Spleen (tissue), 11 donors: ENCODE data around the gene NFATC1. TPM values are rescaled to one million over a fixed set of nuclear protein-coding genes. Genes with fewer than 3 reads are reported as not detected.
A peak's percentile ranks its signal among the peaks of the same experiment; 100 is the strongest.

Experiments
- DNase-seq: peaks from one replicate; pipeline ENCODE4 v3.0.0-alpha.2; 2020
- H3K27ac ChIP-seq, 8 donors: fragments of 200-600 bp; sonication (generic) in 7 of 8; 1 replicate in 4 of 8; 2 replicates in 4 of 8; pipeline versions ENCODE4 v1.5.0 to v1.8.0; 2016 to 2021; ENCODE audit warnings: inconsistent platforms in 4 of 8, mild to moderate bottlenecking in 4 of 8, moderate library complexity in 1 of 8
- H3K27me3 ChIP-seq, 7 donors: fragments of 200-600 bp; sonication (generic) in 6 of 7; replicated peaks in 1 of 7; 1 replicate in 4 of 7; 2 replicates in 3 of 7; pipeline versions ENCODE4 v1.5.0 to v1.8.0; 2016 to 2021; ENCODE audit warnings: inconsistent platforms in 3 of 7, mild to moderate bottlenecking in 1 of 7
- H3K36me3 ChIP-seq, 6 donors: fragments of 200-600 bp; sonication (generic) in 5 of 6; 1 replicate in 4 of 6; 2 replicates in 2 of 6; pipeline versions ENCODE4 v1.5.0 to v1.8.0; 2016 to 2021; ENCODE audit warnings: inconsistent platforms in 2 of 6
- H3K4me1 ChIP-seq, 6 donors: fragments of 200-600 bp; sonication (generic) in 5 of 6; 1 replicate in 3 of 6; 2 replicates in 3 of 6; pipeline versions ENCODE4 v1.5.0 to v1.8.0; 2016 to 2021; ENCODE audit warnings: inconsistent platforms in 3 of 6
- H3K4me3 ChIP-seq, 8 donors: fragments of 200-600 bp; sonication (generic) in 7 of 8; 1 replicate in 4 of 8; 2 replicates in 4 of 8; pipeline versions ENCODE4 v1.5.0 to v1.8.0; 2016 to 2021; ENCODE audit warnings: inconsistent platforms in 4 of 8, mild to moderate bottlenecking in 4 of 8, moderate library complexity in 2 of 8
- H3K9me3 ChIP-seq, 8 donors: fragments of 200-600 bp; sonication (generic) in 7 of 8; 1 replicate in 4 of 8; 2 replicates in 4 of 8; pipeline versions ENCODE4 v1.5.0 to v1.8.0; 2016 to 2021; ENCODE audit warnings: inconsistent platforms in 4 of 8
- POLR2A ChIP-seq, 3 donors: fragments of 450-650 bp; IDR thresholded peaks; one replicate each; pipeline ENCODE4 v1.5.1; 2017; ENCODE audit warnings: antibody characterized with exemption in 3 of 3, mild to moderate bottlenecking in 1 of 3
- POLR2AphosphoS5 ChIP-seq, 3 donors: sonication (generic); formaldehyde crosslinking; IDR thresholded peaks; one replicate each; pipeline ENCODE4 v1.5.1; 2017; ENCODE audit warnings: antibody characterized with exemption in 3 of 3
- WGBS, 5 donors: extraction: QIAGEN DNeasy Blood & Tissue Kit in 3 of 5; methylation state at CpG; one replicate each; pipeline versions ENCODE4 v1.1.5 to v1.1.7; 2013 to 2018; 5-methylcytosine and 5-hydroxymethylcytosine counted together
- intact Hi-C: fragments of 100-400 bp; cut with DNase I; formaldehyde crosslinking; loops from one replicate; pipeline ENCODE4 v1.15.0; 2023; ENCODE audit warnings: low total_unique reads
- polyA plus RNA-seq, 3 donors: library from polyadenylated mRNA; stranded (reverse); fragments of 200-250 nt; gene quantifications; one replicate each; pipeline ENCODE4 v1.2.1, GENCODE V29; 2013
- total RNA-seq, 7 donors: library from RNA; depleted of rRNA in 3 of 7; stranded (reverse); fragments of >200 nt in 3 of 7; fragmentation: NEBNext Ultra II Directional in 4 of 7; extraction: Animal tissue kit (Norgen Biotek cat#: 25700) in 4 of 7; gene quantifications; one replicate each; pipeline versions ENCODE4 v1.1.0 to v1.2.1, GENCODE V29; 2016 to 2021
- TF ChIP-seq, protein P1 (sequence below), 11 experiments: fragments of 200-600 bp in 7 of 11; fragments of 450-650 bp in 4 of 11; sonication (generic) in 4 of 11; IDR thresholded peaks in 8 of 11; conservative IDR thresholded peaks in 3 of 11; 1 replicate in 7 of 11; 2 replicates in 4 of 11; pipeline versions ENCODE4 v1.4.0 to v1.8.0; 2016 to 2021; ENCODE audit warnings: antibody characterized with exemption in 11 of 11, inconsistent platforms in 4 of 11, mild to moderate bottlenecking in 1 of 11
- donor health status: healthy with polysubstance abuse.
- donor health status: DM: no; HTN: no; CAD: no; lungs with moderate emphysema.
- donor health status: DM: no; HTN: no; CAD: no.
- donor health status: Bipolar disorder and iron deficiency.
- donor health status: healthy.
- donor health status: DM: no; HTN: no; CAD: no.
- donor health status: DM: yes; HTN: yes; CAD: no.

Gene NFATC1
- total and polyA plus RNA-seq, 10 donors: 20.7 to 64.9 (median 47.4) TPM

DNA sequence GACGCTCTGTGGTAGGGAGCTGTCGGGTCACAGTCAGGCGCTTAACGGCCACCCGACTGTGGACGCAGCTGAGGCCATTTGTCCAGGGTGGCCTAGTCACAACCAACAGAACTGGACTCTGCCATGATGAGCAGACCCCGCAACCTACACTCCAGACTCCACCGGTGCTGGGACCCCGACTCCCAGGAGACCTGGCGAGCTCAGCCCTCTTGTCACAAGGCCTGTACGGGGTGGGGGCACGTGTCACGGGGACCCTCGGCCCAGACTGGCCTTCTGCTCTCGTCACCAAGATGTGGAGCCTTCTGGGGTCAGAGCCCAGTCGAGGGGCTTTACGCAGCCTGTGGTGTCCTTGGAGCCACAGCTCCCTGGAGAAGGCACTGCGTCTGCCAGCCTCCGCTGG, 22.5 kb downstream of the NFATC1 start:
- WGBS, 5 donors: 93 to 98% (median 95%) methylated on average over 11 to 19 of the region's 19 CpGs
- no peak overlapping the region for H3K4me3 ChIP-seq
- intact Hi-C loops: no loop called here
- peaks cover 3 to 87% (median 29%) of the 10 kb centered on the region in 6 donors for H3K36me3 ChIP-seq
- peaks cover 3 to 73% (median 45%) of the 10 kb centered on the region in 6 donors for H3K4me1 ChIP-seq
- H3K27ac ChIP-seq: no peak overlapping the region
- H3K27me3 ChIP-seq: no peaks in the 10 kb centered on the region
- peak; percentile 71 for DNase-seq
- no peaks in the 10 kb centered on the region for H3K9me3 ChIP-seq
- no peak for TF ChIP-seq POLR2A (IDR thresholded peaks at IDR 0.05)
- TF ChIP-seq, protein P1, sequence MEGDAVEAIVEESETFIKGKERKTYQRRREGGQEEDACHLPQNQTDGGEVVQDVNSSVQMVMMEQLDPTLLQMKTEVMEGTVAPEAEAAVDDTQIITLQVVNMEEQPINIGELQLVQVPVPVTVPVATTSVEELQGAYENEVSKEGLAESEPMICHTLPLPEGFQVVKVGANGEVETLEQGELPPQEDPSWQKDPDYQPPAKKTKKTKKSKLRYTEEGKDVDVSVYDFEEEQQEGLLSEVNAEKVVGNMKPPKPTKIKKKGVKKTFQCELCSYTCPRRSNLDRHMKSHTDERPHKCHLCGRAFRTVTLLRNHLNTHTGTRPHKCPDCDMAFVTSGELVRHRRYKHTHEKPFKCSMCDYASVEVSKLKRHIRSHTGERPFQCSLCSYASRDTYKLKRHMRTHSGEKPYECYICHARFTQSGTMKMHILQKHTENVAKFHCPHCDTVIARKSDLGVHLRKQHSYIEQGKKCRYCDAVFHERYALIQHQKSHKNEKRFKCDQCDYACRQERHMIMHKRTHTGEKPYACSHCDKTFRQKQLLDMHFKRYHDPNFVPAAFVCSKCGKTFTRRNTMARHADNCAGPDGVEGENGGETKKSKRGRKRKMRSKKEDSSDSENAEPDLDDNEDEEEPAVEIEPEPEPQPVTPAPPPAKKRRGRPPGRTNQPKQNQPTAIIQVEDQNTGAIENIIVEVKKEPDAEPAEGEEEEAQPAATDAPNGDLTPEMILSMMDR (IDR thresholded peaks at IDR 0.05 in 8 of 11, conservative IDR thresholded peaks at IDR 0.05 in 3 of 11): no peak
- TF ChIP-seq POLR2AphosphoS5 (IDR thresholded peaks at IDR 0.05): peak in 1 of 3 donors; percentile 11

GRCh38 chr18:79418642-79419041, 22.9 kb downstream of the NFATC1 start:
- H3K27me3 ChIP-seq: no peaks in the 10 kb centered on the region
- intact Hi-C loops: no loop called here
- DNase-seq: no peak
- H3K4me3 ChIP-seq: no peak overlapping the region
- 88 to 95% (median 90%) methylated on average over 11 of the region's 11 CpGs for WGBS, 5 donors
- no peak overlapping the region for H3K27ac ChIP-seq
- H3K36me3 ChIP-seq: peaks cover 0 to 87% (median 25%) of the 10 kb centered on the region in 6 donors
- no peaks in the 10 kb centered on the region for H3K9me3 ChIP-seq
- TF ChIP-seq POLR2A (IDR thresholded peaks at IDR 0.05) (no peak), POLR2AphosphoS5 (IDR thresholded peaks at IDR 0.05) (no peak)
- peaks cover 5 to 73% (median 47%) of the 10 kb centered on the region in 6 donors for H3K4me1 ChIP-seq

- intact Hi-C loops: no loop called here
- Histone ChIP-seq H3K27me3 (no peaks in the 10 kb centered on the region), H3K9me3 (no peaks in the 10 kb centered on the region), H3K27ac (no peak overlapping the region), H3K4me1 (peaks cover 5 to 71% (median 40%) of the 10 kb centered on the region in 6 donors), H3K4me3 (no peak overlapping the region), H3K36me3 (peaks cover 0 to 78% (median 14%) of the 10 kb centered on the region in 6 donors)
- peak; percentile 58 for DNase-seq
- whole genome bisulfite sequencing, 5 donors: 84 to 91% (median 89%) methylated on average over 48 of the region's 48 CpGs
- TF ChIP-seq POLR2AphosphoS5 (IDR thresholded peaks at IDR 0.05): no peak
- no peak for TF ChIP-seq POLR2A (IDR thresholded peaks at IDR 0.05)
- TF ChIP-seq, protein P1 (IDR thresholded peaks at IDR 0.05 in 8 of 11, conservative IDR thresholded peaks at IDR 0.05 in 3 of 11): no peak
Measured at GRCh38 chr18:79420033-79420745, 24.5 kb downstream of the NFATC1 start.

GRCh38 chr18:79421275-79421857, 25.6 kb downstream of the NFATC1 start:
- no peak overlapping the region for H3K4me3 ChIP-seq
- peak; percentile 67 for DNase-seq
- peaks cover 5 to 66% (median 36%) of the 10 kb centered on the region in 6 donors for H3K4me1 ChIP-seq
- H3K27me3 ChIP-seq: no peaks in the 10 kb centered on the region
- H3K27ac ChIP-seq: no peak overlapping the region
- 88 to 96% (median 93%) methylated on average over 20 to 26 of the region's 26 CpGs for WGBS, 5 donors
- intact Hi-C loops: no loop called here
- H3K9me3 ChIP-seq: no peaks in the 10 kb centered on the region
- peaks cover 0 to 78% (median 23%) of the 10 kb centered on the region in 6 donors for H3K36me3 ChIP-seq
- TF ChIP-seq POLR2A (IDR thresholded peaks at IDR 0.05) (no peak), POLR2AphosphoS5 (IDR thresholded peaks at IDR 0.05) (peak in 1 of 3 donors; percentile 24)
- TF ChIP-seq, protein P1 (IDR thresholded peaks at IDR 0.05 in 8 of 11, conservative IDR thresholded peaks at IDR 0.05 in 3 of 11): no peak
